HepG2 (cell line): ENCODE results near the gene GOLT1A.

ENCODE experiments used
- EZH2 ChIP-seq: conservative IDR thresholded peaks from 2 replicates; pipeline ENCODE4 v1.6.1; 2012; ENCODE audit warnings: mild to moderate bottlenecking, low read depth, low read length, moderate library complexity
- MEIS2 ChIP-seq: sonication (generic); formaldehyde crosslinking; IDR thresholded peaks from 2 replicates; pipeline ENCODE4 v1.9.0; 2021; ENCODE audit warnings: mild to moderate bottlenecking, missing genetic modification reagents
- PHF8 ChIP-seq: sonication (generic); formaldehyde crosslinking; IDR thresholded peaks from 2 replicates; pipeline ENCODE4 v1.5.0; 2020; ENCODE audit warnings: missing genetic modification reagents
- ZKSCAN8 ChIP-seq: IDR thresholded peaks from 2 replicates; pipeline ENCODE4 v1.6.1; 2016; ENCODE audit warnings: borderline replicate concordance, missing genetic modification reagents, missing compliant biosample characterization
- TF ChIP-seq, protein P1 (sequence below), 2 experiments: IDR thresholded peaks; 2 replicates each; pipeline ENCODE4 v1.6.1; 2011 to 2012; ENCODE audit warnings: low read length in 2 of 2, borderline replicate concordance in 1 of 2, low read depth in 1 of 2, mild to moderate bottlenecking in 1 of 2, moderate library complexity in 1 of 2

GRCh38 chr1:204176049-204176448 lies 37.7 kb downstream of the GOLT1A start:
- TF ChIP-seq MEIS2 (CRISPR knock-in tag) (no peak), PHF8 (CRISPR knock-in tag) (no peak), EZH2 (no peak), ZKSCAN8 (CRISPR knock-in tag) (no peak)
- TF ChIP-seq, protein P1, sequence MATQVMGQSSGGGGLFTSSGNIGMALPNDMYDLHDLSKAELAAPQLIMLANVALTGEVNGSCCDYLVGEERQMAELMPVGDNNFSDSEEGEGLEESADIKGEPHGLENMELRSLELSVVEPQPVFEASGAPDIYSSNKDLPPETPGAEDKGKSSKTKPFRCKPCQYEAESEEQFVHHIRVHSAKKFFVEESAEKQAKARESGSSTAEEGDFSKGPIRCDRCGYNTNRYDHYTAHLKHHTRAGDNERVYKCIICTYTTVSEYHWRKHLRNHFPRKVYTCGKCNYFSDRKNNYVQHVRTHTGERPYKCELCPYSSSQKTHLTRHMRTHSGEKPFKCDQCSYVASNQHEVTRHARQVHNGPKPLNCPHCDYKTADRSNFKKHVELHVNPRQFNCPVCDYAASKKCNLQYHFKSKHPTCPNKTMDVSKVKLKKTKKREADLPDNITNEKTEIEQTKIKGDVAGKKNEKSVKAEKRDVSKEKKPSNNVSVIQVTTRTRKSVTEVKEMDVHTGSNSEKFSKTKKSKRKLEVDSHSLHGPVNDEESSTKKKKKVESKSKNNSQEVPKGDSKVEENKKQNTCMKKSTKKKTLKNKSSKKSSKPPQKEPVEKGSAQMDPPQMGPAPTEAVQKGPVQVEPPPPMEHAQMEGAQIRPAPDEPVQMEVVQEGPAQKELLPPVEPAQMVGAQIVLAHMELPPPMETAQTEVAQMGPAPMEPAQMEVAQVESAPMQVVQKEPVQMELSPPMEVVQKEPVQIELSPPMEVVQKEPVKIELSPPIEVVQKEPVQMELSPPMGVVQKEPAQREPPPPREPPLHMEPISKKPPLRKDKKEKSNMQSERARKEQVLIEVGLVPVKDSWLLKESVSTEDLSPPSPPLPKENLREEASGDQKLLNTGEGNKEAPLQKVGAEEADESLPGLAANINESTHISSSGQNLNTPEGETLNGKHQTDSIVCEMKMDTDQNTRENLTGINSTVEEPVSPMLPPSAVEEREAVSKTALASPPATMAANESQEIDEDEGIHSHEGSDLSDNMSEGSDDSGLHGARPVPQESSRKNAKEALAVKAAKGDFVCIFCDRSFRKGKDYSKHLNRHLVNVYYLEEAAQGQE (IDR thresholded peaks at IDR 0.05; ENCODE audit: borderline replicate concordance in 1 of 2, low read depth in 1 of 2, low read length in 2 of 2), result no peak
